H1 (cell line): ENCODE results near the gene KLHL30. TPM values are rescaled to one million over a fixed set of nuclear protein-coding genes. Genes with fewer than 3 reads are reported as not detected.

Experiments used
- CTCF ChIA-PET: fragments of 300-600 bp; sonication (Branson Sonifier 250); formaldehyde crosslinking; loops from one replicate; lab custom pipeline; 2021; ENCODE audit not compliant: partially characterized antibody; lab: Charles Lee
- POLR2A ChIA-PET: fragments of 300-600 bp; sonication (Branson Sonifier 250); formaldehyde crosslinking; loops from one replicate; lab custom pipeline; 2021; ENCODE audit warnings: inconsistent platforms; ENCODE audit not compliant: partially characterized antibody; lab: Charles Lee
- DNase-seq, 2 experiments: peaks; one replicate each; pipeline versions ENCODE4 v3.0.0 to v3.0.0-alpha.2; 2010 to 2022; ENCODE audit warnings: low spot score in 2 of 2, low read depth in 1 of 2, mixed read lengths in 1 of 2
- FAIRE-seq: peaks from 2 replicates; lab custom pipeline; 2011; peaks lifted over from hg19 to GRCh38; lab: Jason Lieb, UNC
- H2AFZ ChIP-seq: 2 replicates; pipeline ENCODE4 v1.8.1; 2012; ENCODE audit warnings: low read length, inconsistent platforms
- H2AK5ac ChIP-seq: 2 replicates; pipeline ENCODE4 v1.6.1; 2013; ENCODE audit warnings: low read depth, low read length
- H2BK120ac ChIP-seq: replicated peaks from 2 replicates; pipeline ENCODE3; 2013; ENCODE audit warnings: low read depth, low read length, inconsistent platforms
- H2BK12ac ChIP-seq: 2 replicates; pipeline ENCODE4 v1.6.1; 2013; ENCODE audit warnings: low read depth, low read length
- H2BK15ac ChIP-seq: 2 replicates; pipeline ENCODE4 v1.6.1; 2013; ENCODE audit warnings: low read length
- H2BK20ac ChIP-seq: 2 replicates; pipeline ENCODE4 v1.6.1; 2013; ENCODE audit warnings: low read length
- H2BK5ac ChIP-seq: 2 replicates; pipeline ENCODE4 v1.6.1; 2013; ENCODE audit warnings: low read depth, low read length
- H3K14ac ChIP-seq: 2 replicates; pipeline ENCODE4 v1.6.1; 2013; ENCODE audit warnings: inconsistent platforms; ENCODE audit not compliant: insufficient read length
- H3K18ac ChIP-seq: 2 replicates; pipeline ENCODE4 v1.6.1; 2013; ENCODE audit warnings: low read length; ENCODE audit errors: extremely low read depth
- H3K23ac ChIP-seq: 2 replicates; pipeline ENCODE4 v1.6.1; 2013; ENCODE audit warnings: inconsistent platforms; ENCODE audit not compliant: insufficient read length
- H3K23me2 ChIP-seq: 2 replicates; pipeline ENCODE4 v1.6.1; 2013; ENCODE audit warnings: low read depth, low read length
- H3K27ac ChIP-seq: 2 replicates; pipeline ENCODE4 v1.6.1; 2011; ENCODE audit warnings: low read depth, low read length, inconsistent platforms
- H3K27me3 ChIP-seq, 4 experiments: replicated peaks in 1 of 4; 1 replicate in 1 of 4; 2 replicates in 3 of 4; pipeline versions ENCODE4 v1.6.1 to v1.8.1; 2011 to 2013; ENCODE audit warnings: low read length in 3 of 4, mild to moderate bottlenecking in 3 of 4, inconsistent platforms in 2 of 4, mixed read lengths in 2 of 4, moderate library complexity in 1 of 4; ENCODE audit not compliant: control insufficient read depth in 3 of 4, insufficient read depth in 3 of 4; ENCODE audit errors: extremely low read depth in 1 of 4
- H3K36me3 ChIP-seq, 4 experiments: 2 replicates each; pipeline versions ENCODE4 v1.6.1 to v1.8.1; 2011 to 2013; ENCODE audit warnings: mild to moderate bottlenecking in 4 of 4, low read length in 3 of 4, moderate library complexity in 2 of 4, control low read depth in 1 of 4, inconsistent platforms in 1 of 4; ENCODE audit not compliant: insufficient read depth in 4 of 4, control insufficient read depth in 2 of 4
- H3K4ac ChIP-seq: replicated peaks from 2 replicates; pipeline ENCODE3; 2013; ENCODE audit warnings: low read length, low read depth, mixed read lengths, inconsistent platforms; ENCODE audit not compliant: insufficient read length
- H3K4me1 ChIP-seq, 4 experiments: replicated peaks in 1 of 4; 1 replicate in 1 of 4; 2 replicates in 3 of 4; pipeline versions ENCODE4 v1.6.1 to v1.8.1; 2011 to 2013; ENCODE audit warnings: low read length in 3 of 4, inconsistent platforms in 2 of 4, mixed read lengths in 1 of 4; ENCODE audit not compliant: insufficient read depth in 4 of 4, control insufficient read depth in 3 of 4
- H3K4me2 ChIP-seq, 2 experiments: 2 replicates each; pipeline versions ENCODE4 v1.6.1 to v1.8.1; 2011 to 2013; ENCODE audit warnings: low read depth in 2 of 2, low read length in 2 of 2, control low read depth in 1 of 2, inconsistent platforms in 1 of 2, mild to moderate bottlenecking in 1 of 2; ENCODE audit not compliant: insufficient read depth in 1 of 2
- H3K4me3 ChIP-seq, 4 experiments: fragments of 200-600, 300-600 bp in 1 of 4; sonication (generic), shearing (Covaris generic), sonication (Bioruptor Twin) in 1 of 4; 2 replicates each; pipeline versions ENCODE4 v1.5.1 to v1.8.1; 2011 to 2016; ENCODE audit warnings: low read length in 4 of 4, low read depth in 3 of 4, control low read depth in 2 of 4, inconsistent platforms in 2 of 4, mild to moderate bottlenecking in 2 of 4, mixed read lengths in 1 of 4, moderate library complexity in 1 of 4; ENCODE audit not compliant: insufficient read depth in 2 of 4; ENCODE audit errors: extremely low read depth in 1 of 4
- H3K56ac ChIP-seq: replicated peaks from 2 replicates; pipeline ENCODE3; 2013; ENCODE audit warnings: low read depth, mild to moderate bottlenecking, mixed read lengths, low read length, inconsistent platforms; ENCODE audit not compliant: insufficient read length
- H3K79me1 ChIP-seq: 2 replicates; pipeline ENCODE4 v1.6.1; 2013; ENCODE audit warnings: low read depth, low read length, control low read depth
- H3K79me2 ChIP-seq, 2 experiments: 2 replicates each; pipeline versions ENCODE4 v1.6.1 to v1.8.1; 2012 to 2013; ENCODE audit warnings: low read length in 2 of 2, mild to moderate bottlenecking in 2 of 2, inconsistent platforms in 1 of 2; ENCODE audit not compliant: insufficient read depth in 2 of 2, control insufficient read depth in 1 of 2
- H3K9ac ChIP-seq, 4 experiments: replicated peaks in 1 of 4; 1 replicate in 1 of 4; 2 replicates in 3 of 4; pipeline versions ENCODE4 v1.6.1 to v1.8.1; 2011 to 2013; ENCODE audit warnings: low read depth in 3 of 4, low read length in 3 of 4, control low read depth in 2 of 4, mild to moderate bottlenecking in 2 of 4, moderate library complexity in 2 of 4, inconsistent platforms in 1 of 4; ENCODE audit errors: extremely low read depth in 1 of 4
- H3K9me3 ChIP-seq, 2 experiments: 2 replicates each; pipeline versions ENCODE4 v1.6.1 to v1.8.1; 2012 to 2013; ENCODE audit warnings: mild to moderate bottlenecking in 2 of 2, moderate library complexity in 2 of 2, control low read depth in 1 of 2, inconsistent platforms in 1 of 2, low read depth in 1 of 2, low read length in 1 of 2, mixed read lengths in 1 of 2; ENCODE audit not compliant: insufficient read depth in 2 of 2
- H4K20me1 ChIP-seq, 2 experiments: replicated peaks in 1 of 2; 2 replicates each; pipeline versions ENCODE3 to v1.8.1; 2011 to 2013; ENCODE audit warnings: inconsistent platforms in 2 of 2, low read length in 2 of 2, mild to moderate bottlenecking in 1 of 2; ENCODE audit not compliant: insufficient read depth in 2 of 2, control insufficient read depth in 1 of 2
- H4K5ac ChIP-seq: 2 replicates; pipeline ENCODE4 v1.6.1; 2013; ENCODE audit warnings: low read length, low read depth, mixed read lengths, inconsistent platforms; ENCODE audit not compliant: insufficient read length
- H4K8ac ChIP-seq: 2 replicates; pipeline ENCODE4 v1.8.0; 2013; ENCODE audit warnings: mild to moderate bottlenecking, moderate library complexity, low read length, inconsistent platforms; ENCODE audit not compliant: insufficient read depth; ENCODE audit errors: extremely low read depth
- H4K91ac ChIP-seq: replicated peaks from 2 replicates; pipeline ENCODE3; 2013; ENCODE audit warnings: low read length, mixed read lengths, inconsistent platforms; ENCODE audit not compliant: insufficient read length
- HDAC2 ChIP-seq, 2 experiments: fragments of 300-600 bp in 1 of 2; sonication (generic) in 1 of 2; IDR thresholded peaks; 2 replicates each; pipeline ENCODE4 v1.6.1; 2011 to 2012; ENCODE audit warnings: low read depth in 2 of 2, low read length in 2 of 2, mild to moderate bottlenecking in 2 of 2, moderate library complexity in 2 of 2, borderline replicate concordance in 1 of 2, inconsistent platforms in 1 of 2
- JUND ChIP-seq: IDR thresholded peaks from 2 replicates; pipeline ENCODE4 v1.6.1; 2011; ENCODE audit warnings: mild to moderate bottlenecking, improper control_type of control experiment, low read length
- SP2 ChIP-seq: IDR thresholded peaks from 2 replicates; pipeline ENCODE4 v1.6.1; 2012; ENCODE audit warnings: mild to moderate bottlenecking, low read length, inconsistent platforms
- TAF7 ChIP-seq: optimal IDR thresholded peaks from 2 replicates; pipeline ENCODE3; 2011; ENCODE audit warnings: low read depth, mild to moderate bottlenecking, inconsistent platforms, low read length, moderate library complexity, borderline replicate concordance
- WGBS, 2 experiments: shearing (Covaris generic) in 1 of 2; methylation state at CpG; one replicate each; pipeline versions ENCODE4 v1.1.6 to v1.1.7; 2013 to 2015; ENCODE audit warnings: low lambda C conversion rate in 2 of 2, mixed read lengths in 2 of 2, inconsistent platforms in 1 of 2, low coverage in 1 of 2, missing lambda C conversion rate in 1 of 2; ENCODE audit not compliant: insufficient replicate concordance in 2 of 2, insufficient coverage in 1 of 2, insufficient read length in 1 of 2; ENCODE audit errors: extremely low coverage in 1 of 2, missing lambda C conversion rate in 1 of 2; 5-methylcytosine and 5-hydroxymethylcytosine counted together
- polyA plus RNA-seq, 7 experiments: library from polyadenylated mRNA; depleted of rRNA in 3 of 7; stranded (reverse) in 5 of 7; unstranded in 2 of 7; fragments of >200 nt in 5 of 7; fragments of 200-250 nt in 2 of 7; gene quantifications; 1 replicate in 5 of 7; 2 replicates in 1 of 7; 4 replicates in 1 of 7; pipeline versions ENCODE4 v1.2.1 to v1.2.3, GENCODE V29; 2011 to 2013; ENCODE audit warnings: missing spikeins in 2 of 7, mixed read lengths in 2 of 7
- total RNA-seq: library from RNA; stranded (reverse); fragmentation: NEBNext Ultra II Directional; extraction: Animal tissue kit (Norgen Biotek cat#: 25700); gene quantifications from 2 replicates; pipeline ENCODE4 v1.2.1, GENCODE V29; 2021

The KLHL30 gene
- total and polyA plus RNA-seq, 2 of the 8 experiments (the other 6 are each of a cell fraction or from before 2014, with no cell fraction given), result not detected

GRCh38 chr2:238128061-238128440 lies 10.4 kb upstream of the KLHL30 start:
- ChIA-PET POLR2A (interaction anchor here (1.0 to 1.4 kb wide), 3 partner anchors 12 to 33 kb away, joined by 3 to 5 read pairs (median 3); no protein-coding TSS in a partner anchor), CTCF (interaction anchor here (0.9 to 5.3 kb wide), 6 partner anchors 9 to 204 kb away, joined by 3 to 41 read pairs (median 4); partner anchors contain the start of gene KLHL30)
- H3K36me3 ChIP-seq, result no peaks in the 10 kb centered on the region; a peak in 1 of 8 replicates
- WGBS, 2 experiments, result 93% methylated on average over 19 of the region's 22 CpGs; no CpG with 5 or more reads in 1 of the 2 experiments
- H3K4me3 ChIP-seq, result no peak overlapping the region
- TF ChIP-seq HDAC2 (IDR thresholded peaks at IDR 0.05; ENCODE audit: borderline replicate concordance in 1 of 2, low read depth in 2 of 2, low read length in 2 of 2), result no peak
- no peak for TF ChIP-seq JUND
- no peak for TF ChIP-seq SP2
- TF ChIP-seq TAF7, result no peak
- no peak overlapping the region for H4K91ac ChIP-seq
- no peak overlapping the region for H3K9ac ChIP-seq
- H3K23me2 ChIP-seq, result peaks cover 15% of the 10 kb centered on the region
- H3K18ac ChIP-seq, result no peak overlapping the region
- H3K27me3 ChIP-seq, result no peaks in the 10 kb centered on the region
- no peak overlapping the region for H3K4ac ChIP-seq
- H2BK20ac ChIP-seq, result no peak overlapping the region
- no peak overlapping the region for H3K14ac ChIP-seq
- no peak overlapping the region for H4K5ac ChIP-seq
- H3K4me2 ChIP-seq, result 0 out of 4 replicates have a peak overlapping the region, but pooled peaks have one; percentile 7 to 40
- FAIRE-seq (no peak), DNase-seq (no peak)
- 0 out of 4 replicates have a peak, but pooled peaks cover 0 to 4% of the 10 kb centered on the region in 2 experiments for H3K9me3 ChIP-seq
- H2AFZ ChIP-seq, result no peak overlapping the region
- H3K56ac ChIP-seq, result no peak overlapping the region
- H2BK5ac ChIP-seq, result no peak overlapping the region
- H3K4me1 ChIP-seq, result peaks cover 0 to 13% (median 0%) of the 10 kb centered on the region in 4 experiments; a peak in 2 of 7 replicates
- H2BK12ac ChIP-seq, result 0 out of 2 replicates have a peak overlapping the region, but pooled peaks have one; percentile 27
- no peaks in the 10 kb centered on the region for H3K79me1 ChIP-seq
- no peak overlapping the region for H2BK15ac ChIP-seq
- H3K79me2 ChIP-seq, result no peaks in the 10 kb centered on the region
- no peak overlapping the region for H3K23ac ChIP-seq
- peaks cover 0 to 15% of the 10 kb centered on the region in 2 experiments for H4K20me1 ChIP-seq
- H4K8ac ChIP-seq, result no peak overlapping the region
- peak overlapping the region; percentile 43 for H2BK120ac ChIP-seq
- H3K27ac ChIP-seq, result no peak overlapping the region
- no peak overlapping the region for H2AK5ac ChIP-seq
